ENCODE results near the gene TUBB4B. TPM values are rescaled to one million over a fixed set of nuclear protein-coding genes. Genes with fewer than 3 reads are reported as not detected.
A peak's percentile ranks its signal among the peaks of the same experiment; 100 is the strongest.

The TUBB4B gene
- total and polyA plus RNA-seq, 2 of the 4 experiments (the other 2 are of a cell fraction) = 237 to 529 TPM

DNA sequence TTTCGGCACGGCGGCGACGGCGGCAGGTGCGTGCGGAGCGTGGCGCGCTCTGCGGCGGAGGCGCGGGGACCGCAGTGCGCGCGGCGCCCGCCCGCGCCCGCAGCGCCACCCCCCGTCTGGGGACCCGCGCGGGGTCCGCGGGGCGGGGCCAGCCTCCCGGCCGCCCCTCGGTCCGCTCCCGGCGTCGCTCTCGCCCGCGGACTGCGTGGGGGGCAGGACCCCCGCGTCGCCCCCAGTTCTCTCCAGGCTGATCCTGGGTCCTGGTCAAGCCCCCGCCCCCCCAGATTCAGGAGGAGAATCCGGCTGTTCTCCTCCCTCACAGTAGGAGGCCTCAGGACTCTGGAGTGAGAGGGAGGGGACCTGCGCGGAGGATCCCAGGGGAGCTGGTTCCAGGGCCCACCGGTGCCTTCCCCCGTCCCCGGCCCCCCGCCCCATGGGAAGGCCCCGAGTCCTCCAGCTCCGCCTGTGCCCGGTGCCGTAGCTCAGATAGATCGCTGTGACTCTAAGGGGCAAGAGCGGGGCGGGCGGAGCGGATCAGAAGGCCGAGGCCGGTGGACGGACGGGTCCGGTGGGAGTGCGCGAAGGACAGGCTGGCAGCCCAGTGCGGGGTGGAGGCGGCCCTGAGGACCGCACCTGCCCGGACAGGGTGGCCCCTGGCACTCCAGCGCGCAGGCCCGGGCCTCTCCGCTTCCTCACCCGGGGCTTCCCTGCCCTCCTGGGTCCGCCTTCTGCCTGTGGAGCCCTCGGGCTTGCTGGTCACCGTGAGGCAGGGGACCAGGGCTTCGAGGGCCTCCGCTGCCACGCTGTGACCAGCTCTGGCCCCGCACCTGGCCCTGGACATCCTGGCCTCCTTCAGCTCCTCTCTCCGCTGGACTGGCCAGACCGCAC is 18.7 kb upstream of the TUBB4B start, which contains the start of gene RNF208:
RNF208 (minus strand) TSS at position 51 of the 888 bp plus-strand sequence. CDS start 1,028 bp downstream, outside the sequence.
- no peak within 1 kb of the TSS; the same call in 1 of the 2 replicates for H3K23ac ChIP-seq (ENCODE audit: low read depth, low read length)
- H2AK5ac ChIP-seq (ENCODE audit: low read depth, low read length) = peak within 1 kb of the TSS; percentile 74; the same call in 1 of the 2 replicates
- in situ Hi-C loops (cut with MboI; ENCODE audit: low sequenced_read_pairs) = no loop called here
- no peaks in the 10 kb centered on the region for H3K9me3 ChIP-seq (ENCODE audit: control insufficient read depth, insufficient read depth, low read length)
- peak within 1 kb of the TSS; percentile 56 for H3K4ac ChIP-seq (ENCODE audit: low read depth, low read length)
- peak within 1 kb of the TSS; percentile 33 for H3K4me3 ChIP-seq (ENCODE audit: insufficient read depth, low read depth, low read length)
- H3K79me1 ChIP-seq (ENCODE audit: low read depth in 1 of 2, low read length in 2 of 2) = peaks cover 0 to 4% of the 10 kb centered on the region in 2 experiments; a peak in 1 of 4 replicates
- H2BK120ac ChIP-seq (ENCODE audit: low read depth, low read length) = no peak within 1 kb of the TSS
- H3K27ac ChIP-seq (ENCODE audit: insufficient read depth, low read length) = peak within 1 kb of the TSS; percentile 15; the same call in 1 of the 2 replicates
- H4K5ac ChIP-seq (ENCODE audit: low read depth, low read length) = peak within 1 kb of the TSS; percentile 53
- no peak within 1 kb of the TSS; the same call in 1 of the 2 replicates for H3K14ac ChIP-seq (replicated peaks; ENCODE audit: low read depth, low read length)
- intact Hi-C loops (cut with micrococcal nuclease) = no loop called here
- no peaks in the 10 kb centered on the region for H3K27me3 ChIP-seq (ENCODE audit: control insufficient read depth, insufficient read depth, low read length)
- H3K4me2 ChIP-seq (ENCODE audit: low read depth, low read length) = peak within 1 kb of the TSS; percentile 76
- DNase-seq = no peak
- 17% methylated on average over 37 of the region's 88 CpGs; no CpG with 5 or more reads in 1 of the 2 experiments for WGBS, 2 experiments (ENCODE audit: extremely low coverage in 2 of 2, insufficient read length in 1 of 2)
- peak within 1 kb of the TSS; percentile 14 to 65; a peak in 3 of 4 replicates for H4K8ac ChIP-seq (ENCODE audit: low read depth in 2 of 2, low read length in 2 of 2)
- ATAC-seq (ENCODE audit: low read depth) = no peak
- H3K36me3 ChIP-seq (ENCODE audit: control insufficient read depth, insufficient read depth, low read length) = no peaks in the 10 kb centered on the region
- no peaks in the 10 kb centered on the region for H4K20me1 ChIP-seq (ENCODE audit: insufficient read depth, low read length)
- H2BK15ac ChIP-seq (ENCODE audit: low read depth, low read length) = no peak within 1 kb of the TSS
- dilution Hi-C loops (cut with HindIII; ENCODE audit: low sequenced_read_pairs, unreplicated experiment) = no loop called here
- no peak within 1 kb of the TSS for H2BK5ac ChIP-seq (ENCODE audit: low read depth, low read length, poor library complexity, severe bottlenecking)
- peak within 1 kb of the TSS; percentile 90 for H2AFZ ChIP-seq (replicated peaks; ENCODE audit: low read length, poor library complexity)
- H4K91ac ChIP-seq (ENCODE audit: insufficient read depth, low read depth, low read length) = no peak within 1 kb of the TSS; the same call in 1 of the 2 replicates
- H2BK20ac ChIP-seq (ENCODE audit: low read depth, low read length) = no peak within 1 kb of the TSS
- CTCF ChIA-PET = no interaction called here
- TF ChIP-seq CHD1 (IDR thresholded peaks at IDR 0.05; ENCODE audit: low read depth, low read length) = no peak
- H3K56ac ChIP-seq (ENCODE audit: extremely low read depth, insufficient read depth, low read length) = no peak within 1 kb of the TSS
- H3K9me1 ChIP-seq (ENCODE audit: insufficient read depth, low read length) = peaks cover 3% of the 10 kb centered on the region; the same call in 1 of the 2 replicates
- H2AK9ac ChIP-seq (replicated peaks; ENCODE audit: low read depth, low read length, poor library complexity) = peak within 1 kb of the TSS; percentile 86
- no TSS peak for BruUV-seq (replicated peaks)
- H3K18ac ChIP-seq (ENCODE audit: low read depth, low read length) = no peak within 1 kb of the TSS
- no peak within 1 kb of the TSS for H3K9ac ChIP-seq (ENCODE audit: low read depth, low read length)
- POLR2A ChIA-PET (ENCODE audit: unreplicated experiment) = interaction anchor here (1.1 kb wide), 2 partner anchors 16 to 18 kb away, joined by 3 to 6 read pairs; no protein-coding TSS in a partner anchor
- H3K4me1 ChIP-seq (ENCODE audit: control insufficient read depth, insufficient read depth, low read length) = peaks cover 19% of the 10 kb centered on the region

All from IMR-90 (cell line).